HG03378 (cell line): ENCODE measurements around the gene PLXDC2.
A peak's percentile ranks its signal among the peaks of the same experiment; 100 is the strongest.

Source experiments
- ATAC-seq: cut with Tn5 transposase; IDR thresholded peaks from one replicate; pipeline ENCODE4 v1.9.1; 2021; ENCODE audit warnings: mild to moderate bottlenecking, moderate library complexity; ENCODE audit not compliant: unreplicated experiment

PLXDC2 gene

GRCh38 chr10:19904202-19904661, 88.0 kb downstream of the PLXDC2 start:
- ATAC-seq: peak; percentile 93

DNA sequence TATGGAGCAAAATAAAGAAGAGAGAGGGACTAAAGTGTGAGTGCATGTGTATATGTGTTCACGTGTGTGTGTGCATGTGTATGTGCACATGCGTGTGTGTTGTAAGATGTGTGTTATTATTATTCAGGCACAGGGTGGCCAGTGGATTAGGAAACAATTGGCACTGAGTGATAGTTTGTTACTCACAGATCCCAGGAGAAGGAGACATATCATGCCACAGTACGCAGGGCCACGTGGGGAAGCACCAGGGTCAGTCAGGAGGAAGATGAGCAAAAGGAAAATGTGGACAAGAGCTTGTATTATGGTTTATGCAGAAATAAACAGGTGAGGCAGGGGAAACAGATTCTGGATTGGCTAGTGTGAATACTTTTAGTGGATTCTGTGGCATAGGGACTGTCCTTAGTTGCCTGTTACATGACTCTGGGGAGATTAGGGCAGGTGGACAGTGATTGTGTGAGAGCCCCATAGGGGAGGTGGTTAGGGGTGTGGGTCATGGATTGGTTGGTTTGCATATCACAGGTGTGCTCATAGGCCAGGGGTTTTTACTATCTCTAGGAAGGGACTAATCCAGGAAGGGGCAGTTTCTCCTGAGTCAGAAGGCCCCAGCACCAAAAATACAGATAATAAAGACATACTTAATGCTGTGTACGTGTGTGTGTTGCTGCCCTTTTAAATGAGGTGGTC, 90.0 kb downstream of the PLXDC2 start:
- no peak for ATAC-seq

DNA sequence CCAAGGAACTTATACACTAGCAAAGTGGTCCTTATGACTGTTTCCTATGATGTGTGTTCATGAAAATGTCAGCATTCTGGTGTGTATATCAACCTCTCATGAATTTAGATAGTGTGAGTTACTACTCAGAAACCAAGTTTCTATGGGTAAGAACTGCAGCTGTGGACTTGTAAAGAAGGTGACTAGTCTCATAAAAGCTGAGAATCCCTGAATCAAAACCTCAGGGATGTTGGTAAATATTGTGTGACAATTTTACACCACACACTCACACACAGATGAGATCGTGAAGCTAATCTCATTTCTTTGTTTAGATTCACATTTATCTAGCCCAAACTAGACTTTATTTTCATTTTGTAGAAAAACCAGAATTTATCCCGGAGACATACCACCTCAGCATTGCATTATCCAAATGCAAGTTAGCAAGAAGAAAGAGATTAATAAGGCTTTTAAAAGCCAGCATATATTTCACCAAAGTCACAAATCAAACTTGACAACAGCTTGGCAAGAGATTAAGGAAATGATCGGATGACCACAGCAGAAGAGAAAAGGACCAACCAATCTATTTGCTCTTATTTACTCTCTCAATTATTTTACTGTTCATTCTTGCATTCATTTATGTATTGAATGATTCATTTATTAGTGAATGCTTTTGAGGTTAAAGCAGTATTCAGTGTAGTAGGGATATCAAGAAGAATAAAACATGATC, 92.9 kb downstream of the PLXDC2 start:
- no peak for ATAC-seq

DNA sequence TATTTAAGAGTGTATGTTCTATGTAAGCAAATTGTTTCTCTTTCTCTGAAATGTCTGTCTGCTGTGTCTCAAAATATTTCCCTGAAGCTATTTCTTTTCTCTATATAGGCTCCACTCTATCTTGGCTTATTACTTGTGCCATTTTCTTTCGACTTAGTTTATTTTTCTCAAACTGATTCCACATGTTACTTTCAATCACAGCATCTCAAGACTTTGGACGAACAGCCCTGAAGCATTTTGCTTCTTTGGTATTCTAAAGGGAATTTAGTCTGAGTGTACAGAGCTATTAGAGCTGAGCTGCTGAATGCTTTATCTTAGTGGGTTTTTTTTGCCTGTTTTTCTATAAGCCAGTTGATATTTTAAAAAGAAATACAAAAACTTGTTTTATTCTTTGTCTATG, 95.7 kb downstream of the PLXDC2 start:
- no peak for ATAC-seq

- no peak for ATAC-seq
These were observed 97.8 kb downstream of the PLXDC2 start for GRCh38 chr10:19913987-19914386.

GRCh38 chr10:19915125-19915524, 98.9 kb downstream of the PLXDC2 start:
- ATAC-seq: no peak

- ATAC-seq: no peak
These were observed 99.6 kb downstream of the PLXDC2 start for GRCh38 chr10:19915816-19916215.

DNA sequence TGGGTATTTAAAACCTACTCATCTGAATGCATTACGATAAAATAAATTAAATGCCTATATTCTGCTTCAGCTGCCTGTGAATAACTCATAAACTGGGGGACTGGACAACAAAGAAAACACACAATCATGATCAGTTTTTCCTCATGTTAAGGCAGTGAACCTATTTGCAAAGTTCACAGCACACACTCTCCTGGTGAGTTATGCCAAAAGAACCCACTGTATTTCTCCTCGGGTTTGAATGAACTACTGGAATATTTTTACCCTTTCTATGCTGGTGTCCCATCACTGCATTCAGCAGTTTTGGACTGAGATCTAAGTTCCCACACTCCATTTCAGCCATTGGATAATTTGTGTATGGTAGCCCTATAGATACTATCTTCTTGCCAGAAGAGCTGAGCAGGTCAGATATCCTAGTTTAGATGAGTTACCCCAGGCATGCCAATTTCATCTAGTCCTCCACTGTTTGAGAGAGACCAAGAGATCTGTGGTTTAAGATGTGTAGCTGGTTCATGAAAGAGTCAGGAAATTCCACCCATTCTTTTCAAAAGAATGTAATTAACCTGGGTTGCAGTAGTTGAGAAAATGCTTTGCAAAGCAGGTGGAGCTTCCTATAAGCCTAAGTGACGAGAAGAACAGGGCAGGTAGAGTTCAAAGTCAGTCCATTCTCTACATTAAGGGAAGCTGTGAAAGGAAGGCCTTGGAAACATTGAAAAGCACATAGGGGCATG, 101.7 kb downstream of the PLXDC2 start:
- no peak for ATAC-seq

DNA sequence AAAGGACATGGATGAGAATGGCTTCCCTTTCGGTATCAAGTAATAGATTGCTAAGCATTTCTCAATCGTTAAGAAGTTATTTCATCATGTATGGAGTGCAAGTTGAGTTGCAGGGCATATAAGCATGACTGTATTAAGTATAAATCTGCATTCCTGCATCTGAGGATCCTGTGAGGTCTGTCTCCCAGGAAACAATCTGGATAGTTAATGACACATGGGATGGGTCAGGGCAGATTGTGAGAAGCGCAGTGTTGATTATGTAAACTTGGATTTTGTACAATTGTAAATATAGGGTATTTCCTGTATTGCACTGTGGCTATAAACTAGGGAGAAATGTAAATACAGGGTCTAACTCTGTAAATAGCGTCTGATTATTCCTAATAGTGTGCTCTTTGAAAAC, 102.6 kb downstream of the PLXDC2 start:
- no peak for ATAC-seq

- no peak for ATAC-seq
These were observed 103.4 kb downstream of the PLXDC2 start for GRCh38 chr10:19919671-19920070.

DNA sequence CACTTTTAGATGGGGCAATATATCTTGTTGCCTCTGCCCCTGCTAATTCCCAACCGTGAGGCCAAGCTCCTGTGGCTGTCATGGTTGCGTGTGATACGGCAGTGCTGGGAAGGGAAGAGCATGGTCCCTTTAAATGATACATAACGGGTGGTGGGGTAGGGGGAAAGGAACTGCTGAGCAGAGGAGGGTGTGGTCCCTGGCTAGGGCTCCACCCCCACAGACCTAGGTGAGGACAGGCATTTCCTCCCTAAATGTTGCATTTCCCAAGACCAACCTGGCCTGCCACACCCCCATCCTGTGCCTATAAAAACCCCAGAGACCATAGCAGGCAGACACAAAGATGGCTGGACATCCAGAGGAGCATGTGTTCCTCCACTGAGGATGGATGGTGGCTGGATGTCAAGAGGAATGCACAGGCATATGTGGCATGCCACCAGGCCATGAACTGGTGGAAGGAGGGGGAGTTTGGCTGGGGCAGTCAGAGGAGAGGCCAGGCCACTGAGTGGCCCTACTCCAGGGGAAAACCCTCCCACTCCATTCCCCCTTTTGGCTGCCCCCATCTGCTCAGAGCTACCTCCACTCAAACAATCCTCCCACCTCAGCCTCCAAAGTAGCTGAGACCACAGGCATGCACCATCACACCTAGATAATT, 104.0 kb downstream of the PLXDC2 start:
- no peak for ATAC-seq

GRCh38 chr10:19921300-19922140, 105.3 kb downstream of the PLXDC2 start:
- ATAC-seq: no peak

DNA sequence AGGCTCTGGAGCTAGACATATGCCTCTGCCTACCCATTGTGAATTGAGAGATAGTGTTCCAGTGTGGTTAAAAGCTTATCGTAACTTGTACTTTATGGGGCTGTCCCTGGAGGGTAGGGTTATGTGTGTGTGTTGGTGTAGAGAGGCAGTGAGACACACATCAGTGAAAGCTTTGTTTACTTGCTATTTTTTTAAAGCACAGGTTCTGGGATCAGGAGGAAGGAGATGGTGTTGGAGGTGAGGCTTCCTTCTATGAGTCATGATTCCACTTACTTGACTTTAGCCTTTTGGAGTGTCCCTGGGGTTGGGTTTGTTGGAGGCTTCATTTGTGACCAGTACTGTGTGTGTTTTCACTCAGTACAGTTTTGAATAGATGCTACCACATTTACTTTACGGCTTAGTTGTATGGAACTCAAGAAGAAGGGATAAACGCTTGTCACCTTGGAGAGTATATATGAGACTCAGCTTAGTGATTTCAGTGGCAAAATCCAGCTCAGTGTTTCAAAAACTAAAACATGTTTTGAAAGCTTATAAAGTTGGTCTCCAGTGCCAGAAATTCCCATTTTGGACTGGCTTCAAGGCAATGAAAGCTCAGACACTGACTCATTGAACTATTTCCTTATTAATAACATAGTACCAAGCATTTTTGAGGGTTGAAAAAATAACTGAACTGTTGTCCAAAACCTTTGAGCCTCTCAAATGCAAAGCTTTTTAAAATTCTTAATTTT, 106.2 kb downstream of the PLXDC2 start:
- ATAC-seq: no peak

DNA sequence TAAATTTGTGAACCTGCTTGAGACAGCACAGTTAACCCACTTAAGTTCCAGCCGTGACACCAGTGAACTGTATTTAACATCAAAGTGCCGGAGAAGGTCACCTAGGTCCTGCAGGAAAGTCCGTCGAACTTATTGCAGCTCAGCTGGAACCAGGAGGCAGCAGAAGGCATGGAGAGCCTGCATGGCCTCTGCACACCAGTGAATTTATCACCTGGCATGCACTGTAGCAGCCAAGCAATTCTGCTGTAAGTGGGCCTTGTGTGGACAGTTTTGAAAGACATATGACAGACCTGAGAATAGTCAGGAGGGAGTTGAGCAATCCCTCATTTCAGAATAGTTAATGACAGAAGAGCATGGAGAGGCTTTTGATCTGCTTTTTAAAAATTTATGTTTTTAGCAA, 108.8 kb downstream of the PLXDC2 start:
- no peak for ATAC-seq

DNA sequence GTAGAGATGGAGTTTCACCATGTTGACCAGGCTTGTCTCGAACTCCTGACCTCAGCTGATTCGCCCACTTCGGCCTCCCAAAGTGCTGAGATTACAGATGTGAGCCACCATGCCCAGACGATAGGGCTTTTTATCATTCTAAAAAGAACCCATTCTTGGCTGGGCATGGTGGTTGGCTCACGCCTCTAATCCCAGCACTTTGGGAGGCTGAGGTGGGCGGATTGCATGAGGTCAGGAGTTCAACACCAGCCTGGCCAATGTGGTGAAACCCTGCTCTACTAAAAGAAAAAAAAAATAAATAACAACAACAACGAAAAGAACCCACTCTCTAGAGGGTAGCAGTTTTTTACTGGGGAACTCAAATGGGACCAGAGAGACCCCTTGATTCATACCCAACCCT, 112.7 kb downstream of the PLXDC2 start:
- ATAC-seq: no peak

DNA sequence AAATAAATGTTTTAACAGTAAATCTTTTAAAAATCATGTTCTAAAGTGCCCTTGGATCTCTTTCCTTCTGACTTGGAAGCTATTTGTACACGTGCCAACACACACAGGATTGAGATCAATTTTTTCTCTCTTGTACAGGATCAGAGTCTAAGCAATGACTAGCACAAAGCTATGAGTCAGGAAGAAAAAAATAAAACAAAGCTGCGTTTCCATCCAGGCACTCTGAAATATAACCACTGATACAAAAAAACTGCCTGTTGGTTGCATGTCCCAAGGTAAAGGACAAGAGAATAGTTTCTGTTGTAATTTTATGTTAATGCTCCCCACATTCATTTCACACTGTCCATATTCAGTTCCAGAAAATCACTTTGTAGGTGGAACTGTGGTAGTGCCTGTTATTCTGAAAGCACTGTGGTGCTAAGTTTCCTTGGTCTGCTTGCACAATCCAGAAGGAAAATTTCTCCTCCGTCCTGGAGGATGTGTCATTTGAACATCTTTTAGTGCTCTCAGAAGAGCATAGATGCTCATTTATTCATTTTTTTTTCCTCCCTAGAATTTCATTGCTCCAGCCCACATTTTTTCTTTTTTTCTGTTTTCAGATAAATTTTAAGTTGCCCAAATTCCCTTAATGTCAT, 113.4 kb downstream of the PLXDC2 start:
- ATAC-seq: no peak

DNA sequence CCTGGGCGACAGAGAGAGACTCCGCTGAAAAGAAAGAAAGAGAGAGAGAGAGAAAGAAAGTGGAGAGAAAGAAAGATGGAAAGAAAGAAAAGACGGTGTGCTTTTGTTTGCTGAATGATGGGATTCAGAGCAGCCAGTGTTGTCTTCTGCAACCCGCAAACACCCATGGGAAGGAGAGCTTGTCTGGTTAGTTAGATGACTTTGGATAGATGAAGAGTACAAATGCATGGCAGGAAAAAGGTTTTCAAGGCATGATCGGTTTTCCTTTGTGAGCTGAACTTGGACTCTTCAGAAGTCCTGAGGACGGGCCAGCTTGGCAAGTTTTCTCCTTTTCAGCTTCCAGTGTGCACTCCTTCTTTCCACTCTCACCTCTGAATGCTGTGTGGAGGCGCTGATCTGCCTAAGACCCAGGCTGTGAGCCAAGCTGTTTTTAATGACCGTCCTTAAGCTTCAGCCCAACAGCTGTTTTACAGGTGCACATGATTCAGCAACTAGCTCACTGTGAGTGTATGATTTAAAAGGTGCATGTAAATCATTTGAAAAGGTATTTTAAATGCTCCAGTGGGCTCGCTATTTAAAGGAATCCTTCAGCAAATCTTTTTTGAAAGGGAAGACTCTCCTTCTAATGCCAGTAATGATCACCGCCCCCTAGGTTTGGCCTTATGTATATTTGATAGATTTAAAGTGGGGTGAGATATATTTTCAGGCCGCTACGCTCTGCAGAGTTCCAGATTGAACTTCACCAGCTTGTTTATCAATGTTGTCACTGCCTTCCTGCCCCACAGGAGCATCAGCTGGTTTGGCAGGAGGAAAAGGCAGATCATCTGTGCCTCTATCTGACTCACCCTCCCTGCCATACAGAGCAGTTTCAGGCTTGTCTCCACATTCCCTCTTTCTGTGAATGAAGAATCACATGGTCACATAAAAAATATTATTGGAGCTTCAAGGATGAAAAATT, 115.0 kb downstream of the PLXDC2 start:
- no peak for ATAC-seq

GRCh38 chr10:19931894-19932590, 115.8 kb downstream of the PLXDC2 start:
- ATAC-seq: no peak
